Inferior parietal cortex (tissue), 1 donor: ENCODE measurements around the gene TMEM63C.
"Not testable (repeated sequence)": the region's sequence is repeated elsewhere in the genome, so short reads cannot be mapped to it uniquely, and the experiment has no call there.

ENCODE experiments used
- DNase-seq: peaks from one replicate; pipeline ENCODE4 v3.0.0-alpha.2; 2016; ENCODE audit errors: extremely low spot score

TMEM63C gene

DNA sequence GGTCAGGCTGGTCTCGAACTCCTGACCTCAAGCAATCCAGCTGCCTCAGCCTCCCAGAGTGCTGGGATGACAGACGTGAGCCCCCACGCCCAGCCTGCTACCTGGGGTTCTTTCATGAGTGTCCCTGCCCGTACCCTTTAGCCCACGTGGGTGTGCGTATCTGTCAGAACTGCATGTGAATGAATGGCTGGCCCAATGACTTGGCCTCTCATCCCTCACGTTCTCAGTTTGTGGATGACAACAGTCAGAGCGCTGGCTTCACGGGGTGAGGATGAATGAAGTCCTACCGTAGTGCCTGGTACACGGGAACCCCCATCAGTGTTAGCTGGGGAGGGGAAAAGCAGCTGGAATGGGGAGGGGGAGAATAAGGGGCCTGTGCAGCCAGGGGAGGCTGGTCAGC, 23.9 kb upstream of the TMEM63C start:
- DNase-seq: no peak

DNA sequence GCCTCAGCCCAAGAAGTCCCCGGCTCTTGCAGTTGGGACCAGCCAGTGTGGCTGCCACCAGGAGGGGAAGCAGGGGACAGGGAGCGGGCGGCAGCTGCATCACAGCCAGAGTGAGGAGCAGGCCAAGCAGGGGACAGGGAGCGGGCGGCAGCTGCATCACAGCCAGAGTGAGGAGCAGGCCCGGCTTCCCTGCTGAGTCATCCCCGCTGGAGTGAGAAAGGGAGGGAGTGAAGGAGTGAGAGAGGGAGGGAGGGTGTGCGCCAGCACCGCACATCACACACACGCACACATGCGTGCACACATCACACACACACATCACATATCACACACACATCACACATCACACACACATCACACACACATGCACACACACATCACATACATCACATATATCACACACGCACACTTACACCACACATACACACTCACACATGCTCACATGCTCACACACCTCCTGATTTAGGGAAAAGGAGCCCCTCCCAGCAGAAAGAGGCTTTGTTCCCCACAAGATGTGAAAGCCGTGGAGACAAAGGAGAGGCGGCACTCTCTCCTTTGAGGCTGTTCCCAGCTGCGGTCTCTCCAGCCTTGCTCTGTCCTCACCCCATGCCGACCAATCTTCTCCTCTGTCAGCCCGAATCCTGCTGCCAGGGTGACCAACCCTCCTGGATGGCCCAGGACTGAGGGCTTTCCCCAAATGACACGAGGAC, 23.3 kb upstream of the TMEM63C start:
- DNase-seq: peak; percentile 69

DNA sequence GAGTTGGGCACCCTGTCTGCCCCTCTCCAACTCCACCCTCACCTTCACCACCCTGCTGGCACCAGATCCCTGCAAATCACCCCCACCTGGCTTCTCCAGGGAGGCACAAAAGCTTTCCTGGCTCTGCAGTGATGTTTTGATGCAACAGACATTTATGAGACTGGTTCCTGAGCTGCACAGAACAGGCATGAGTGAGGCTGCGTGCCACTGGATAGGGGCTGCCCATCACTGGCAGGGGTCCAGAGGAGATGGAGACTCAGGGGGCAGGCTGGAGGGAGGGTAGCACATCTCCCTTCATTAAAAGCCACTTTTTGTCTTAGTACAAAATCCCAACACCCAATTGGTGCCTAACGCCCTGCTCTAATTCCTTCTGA, 22.7 kb upstream of the TMEM63C start:
- no peak for DNase-seq

DNA sequence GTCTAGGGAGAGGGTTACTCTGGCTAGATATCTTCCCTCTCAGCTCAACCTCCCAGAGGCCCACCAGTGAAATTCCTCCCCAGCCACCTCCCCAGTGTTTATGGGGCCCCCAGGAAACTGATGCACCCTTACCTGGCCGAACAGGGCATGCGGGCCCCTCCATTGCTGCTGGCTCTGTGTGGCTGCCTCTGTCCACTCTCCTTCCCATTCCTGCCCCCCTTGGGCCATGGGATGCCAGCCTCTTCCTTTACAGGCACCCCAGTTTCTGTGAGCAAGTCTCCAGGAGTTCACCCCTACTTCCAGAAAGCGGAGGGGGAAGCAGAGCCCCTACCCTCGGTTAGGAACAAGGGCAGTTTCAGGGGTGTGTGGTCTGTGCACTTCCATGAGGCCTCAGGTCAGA, 20.6 kb upstream of the TMEM63C start:
- DNase-seq: no peak

DNA sequence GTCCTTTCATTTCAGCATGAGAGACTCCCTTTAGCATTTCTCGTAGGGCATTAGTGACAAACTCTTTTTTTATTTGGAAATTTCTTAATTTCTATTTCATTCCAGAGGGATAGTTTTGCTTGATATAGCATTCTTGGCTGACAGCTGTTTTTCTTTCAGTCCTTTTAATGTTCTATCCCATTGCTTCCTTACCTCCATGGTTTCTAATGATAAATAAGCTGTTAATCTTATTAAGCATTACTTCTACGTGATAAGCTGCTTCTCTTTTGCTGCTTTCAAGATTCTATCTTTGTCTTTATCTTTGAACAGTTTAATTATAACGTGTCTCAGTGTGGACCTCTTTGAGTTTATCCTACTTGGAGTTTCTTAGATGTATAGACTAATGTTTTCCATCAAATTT, 11.6 kb upstream of the TMEM63C start:
- DNase-seq: no peak

DNA sequence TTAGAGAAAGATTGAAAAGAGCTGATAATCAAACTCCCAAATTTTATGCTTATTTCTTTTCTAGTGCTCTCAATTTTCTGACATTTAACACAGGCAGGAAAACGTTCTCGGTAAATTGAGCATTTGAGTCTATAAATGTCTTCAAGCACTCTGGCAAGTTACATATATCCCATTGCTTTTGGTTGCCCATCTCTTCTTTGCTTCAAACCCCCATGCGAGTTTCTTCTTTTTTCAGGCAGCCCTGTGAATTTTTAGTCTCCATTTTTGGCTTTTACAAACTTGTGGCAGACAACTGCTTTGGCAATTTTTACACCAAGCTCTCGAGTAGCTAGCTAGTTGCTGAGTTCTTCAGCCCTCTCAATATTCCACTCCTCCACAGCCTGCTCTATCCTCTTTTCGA, 8.7 kb upstream of the TMEM63C start:
- no peak for DNase-seq

DNA sequence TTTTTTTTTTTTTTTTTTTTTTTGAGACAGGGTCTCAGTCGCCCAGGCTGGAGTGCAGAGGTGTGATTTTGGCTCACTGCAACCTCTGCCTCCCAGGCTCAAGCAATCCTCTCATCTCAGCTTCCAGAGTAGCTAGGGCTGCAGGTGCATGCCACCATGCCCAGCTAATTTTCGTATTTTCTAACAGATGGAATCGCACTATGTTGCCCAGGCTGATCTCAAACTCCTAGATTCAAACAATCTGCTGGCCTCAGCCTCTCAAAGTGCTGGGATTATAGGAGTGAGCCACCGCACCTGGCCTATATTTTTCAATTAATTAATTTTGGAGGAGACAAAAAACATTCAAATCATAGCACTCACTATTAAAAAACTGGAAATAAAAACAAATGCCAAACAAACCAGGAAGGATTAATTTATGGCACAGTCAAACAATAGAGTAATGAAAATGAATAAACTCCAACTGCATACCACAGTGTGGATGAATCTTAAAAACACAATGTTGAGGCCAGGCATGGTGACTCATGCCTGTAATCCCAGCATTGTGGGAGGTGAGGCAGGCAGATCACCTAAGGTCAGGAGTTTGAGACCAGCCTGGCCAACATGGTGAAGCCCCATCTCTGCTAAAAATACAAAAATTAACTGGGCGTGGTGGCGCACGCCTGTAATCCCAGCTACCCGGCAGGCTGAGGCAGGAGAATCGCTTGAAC, 7.5 kb upstream of the TMEM63C start:
- not testable (repeated sequence) for DNase-seq

DNA sequence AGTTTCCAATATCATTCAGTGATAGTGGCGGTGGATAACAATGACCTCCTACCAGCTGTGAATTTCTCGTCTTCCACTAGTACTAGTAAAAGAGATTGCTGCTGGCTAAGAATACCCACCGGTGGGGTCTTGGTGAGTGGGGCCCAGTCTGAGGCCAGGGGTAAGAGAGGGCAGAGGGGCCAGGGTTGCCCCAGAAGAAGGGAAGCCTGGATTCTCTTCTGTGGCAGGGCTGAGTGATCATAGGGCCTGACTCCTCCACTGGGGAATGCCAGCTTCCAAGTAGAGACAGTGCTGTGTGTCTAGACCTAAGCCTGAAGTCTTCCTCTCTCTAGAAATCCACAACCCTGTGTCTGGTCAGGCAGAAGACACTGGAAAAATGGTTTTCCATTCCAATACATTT, 5.8 kb upstream of the TMEM63C start:
- DNase-seq: no peak

DNA sequence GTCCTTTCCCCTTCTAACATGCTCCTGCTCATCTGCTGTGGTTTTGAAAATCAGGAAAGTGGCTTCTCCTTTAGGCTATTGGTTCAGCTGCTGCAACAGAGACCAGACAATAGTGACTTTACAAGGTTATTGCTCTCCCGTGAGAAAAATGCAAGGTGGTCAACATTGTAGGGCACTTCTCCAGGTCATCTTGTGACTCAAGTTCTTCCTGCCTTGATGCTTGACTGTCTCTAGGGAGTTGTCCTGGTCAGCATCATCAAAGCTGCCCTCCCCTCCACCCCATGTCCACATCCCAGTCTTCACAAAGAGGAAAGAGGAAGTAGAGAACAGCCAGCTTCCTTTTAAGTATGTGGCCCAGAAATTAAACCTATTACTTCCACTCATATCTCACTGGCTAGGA, 3.9 kb upstream of the TMEM63C start:
- no peak for DNase-seq

DNA sequence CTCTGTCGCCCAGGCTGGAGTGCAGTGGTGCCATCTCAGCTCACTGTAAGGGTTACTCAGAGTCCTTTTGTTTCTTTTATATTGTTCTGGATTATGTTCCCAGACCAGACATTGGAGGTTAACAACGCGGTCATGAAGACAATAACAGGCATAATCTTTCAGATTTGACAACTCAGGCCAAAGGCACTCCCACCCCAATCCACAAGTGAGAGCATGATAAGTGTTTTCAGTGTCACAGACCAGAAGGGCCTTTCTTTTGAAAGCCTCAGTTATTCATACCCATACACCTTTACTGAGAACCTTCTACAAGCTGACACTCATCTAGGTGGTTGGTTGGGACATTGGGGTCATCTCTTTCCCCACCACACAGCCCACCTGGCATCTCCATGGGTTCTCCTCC, 2.9 kb upstream of the TMEM63C start:
- DNase-seq: no peak

DNA sequence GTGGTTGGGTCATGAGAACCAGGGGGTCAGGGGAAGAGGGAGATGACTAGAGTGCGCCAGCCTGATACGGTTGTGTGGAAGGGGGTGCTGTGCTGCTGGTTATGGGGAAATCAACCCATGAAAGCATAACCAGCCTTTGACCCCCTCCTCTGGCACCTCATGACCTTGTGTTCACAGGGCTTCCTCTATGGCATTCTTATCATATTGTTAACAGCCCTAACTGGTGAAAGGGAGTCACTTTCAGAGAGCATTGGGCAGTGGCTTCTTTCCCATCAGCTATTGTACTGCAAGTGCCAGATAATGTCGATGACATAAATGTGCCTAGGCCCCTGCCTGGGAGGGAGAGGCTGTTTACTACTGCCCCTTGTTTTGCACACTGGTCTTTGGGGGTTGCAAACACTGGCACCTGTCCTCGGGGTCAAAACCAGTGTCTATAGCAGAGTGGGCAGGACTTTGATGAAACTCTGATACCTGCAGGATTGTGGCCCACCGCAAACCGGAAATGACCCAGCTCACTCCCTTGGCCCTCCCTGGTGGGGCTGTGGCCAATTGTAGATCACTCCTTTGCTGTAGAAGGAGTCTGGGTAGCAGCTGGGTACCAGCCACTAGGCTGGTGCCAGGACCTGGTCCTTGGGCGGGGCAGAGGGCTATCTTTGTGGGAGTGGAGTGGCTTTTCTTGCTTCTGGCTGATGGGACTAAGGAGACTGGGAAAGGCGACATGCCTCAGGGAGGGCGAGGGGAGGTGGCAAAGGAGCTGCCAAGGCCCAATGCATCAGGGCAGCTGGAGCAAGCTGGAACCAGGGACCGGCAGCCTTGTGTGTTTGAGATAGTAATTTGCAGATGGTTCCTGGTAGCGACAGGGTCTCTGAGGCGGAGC, 634 bp upstream of the TMEM63C start:
- no peak for DNase-seq

DNA sequence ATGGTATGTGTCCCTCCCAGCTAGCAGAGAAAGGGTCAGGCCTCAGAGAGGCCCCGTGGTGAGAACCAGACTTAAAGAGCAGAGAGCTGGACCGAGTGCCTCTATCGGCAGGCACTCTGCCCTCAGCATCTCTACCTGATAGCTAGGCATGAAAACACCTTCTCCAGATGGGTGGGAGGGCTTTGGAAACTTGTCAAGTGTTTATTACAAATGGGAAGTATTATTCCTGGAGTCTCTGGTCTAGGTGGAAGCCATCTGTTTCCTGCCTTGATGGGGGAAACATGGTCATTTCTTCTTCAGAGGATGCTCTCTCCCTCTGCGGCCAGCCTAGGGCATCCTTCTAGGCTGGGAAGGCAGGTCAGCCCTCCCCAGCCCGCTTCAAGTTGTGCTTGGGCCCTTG, 2.3 kb downstream of the TMEM63C start:
- DNase-seq: no peak

DNA sequence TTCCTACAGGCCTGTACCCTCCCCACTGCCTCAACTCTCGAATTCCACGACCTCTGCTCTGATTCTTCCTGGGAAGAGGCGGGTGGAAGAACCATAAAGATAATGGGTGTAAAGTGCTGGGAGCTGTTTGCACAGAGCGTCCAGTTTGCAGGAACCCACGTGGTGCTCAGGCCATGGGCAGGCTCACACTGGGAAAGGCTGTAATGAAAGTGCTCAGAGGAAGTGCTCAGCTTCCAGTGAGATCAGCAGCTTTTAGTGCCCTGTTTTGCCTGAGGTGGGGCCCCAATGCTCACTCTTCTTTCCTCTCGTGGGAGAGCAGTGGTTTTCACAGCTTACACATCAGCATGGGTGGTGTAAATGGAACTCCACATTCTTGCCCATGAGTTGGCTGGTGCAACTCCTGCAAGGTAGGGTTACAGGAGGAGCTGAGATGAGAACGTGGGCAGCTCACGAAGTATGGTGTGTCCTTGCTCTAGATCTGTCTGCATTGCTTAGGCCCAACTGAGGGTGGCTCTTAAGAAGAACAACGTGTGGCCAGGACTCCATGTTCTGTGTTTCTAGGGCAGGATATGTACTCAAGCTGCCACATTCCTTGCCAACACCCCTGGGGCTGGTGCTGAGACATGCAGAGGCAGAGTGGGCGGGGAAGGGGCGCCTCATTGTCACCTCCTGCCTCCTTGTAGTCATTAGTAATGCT, 2.9 kb downstream of the TMEM63C start:
- no peak for DNase-seq

DNA sequence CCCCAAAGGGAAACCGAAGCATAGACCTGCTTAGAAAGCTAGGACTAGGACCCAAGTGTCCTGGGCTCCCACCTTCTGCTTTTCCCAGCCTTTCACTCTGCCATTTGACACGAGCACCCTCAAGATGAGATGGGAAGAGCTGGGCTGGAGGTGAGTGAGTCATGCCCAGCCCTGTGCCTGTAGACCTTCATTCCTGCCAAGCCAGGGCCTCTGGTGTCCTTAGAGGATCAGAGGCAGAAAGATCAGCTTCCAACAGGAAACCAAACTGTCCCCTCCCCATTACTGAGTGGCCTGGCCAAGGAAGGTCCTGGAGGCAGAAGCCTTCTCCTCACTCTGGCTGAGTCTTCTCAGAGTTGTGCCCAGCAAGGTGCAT, 3.5 kb downstream of the TMEM63C start:
- no peak for DNase-seq

DNA sequence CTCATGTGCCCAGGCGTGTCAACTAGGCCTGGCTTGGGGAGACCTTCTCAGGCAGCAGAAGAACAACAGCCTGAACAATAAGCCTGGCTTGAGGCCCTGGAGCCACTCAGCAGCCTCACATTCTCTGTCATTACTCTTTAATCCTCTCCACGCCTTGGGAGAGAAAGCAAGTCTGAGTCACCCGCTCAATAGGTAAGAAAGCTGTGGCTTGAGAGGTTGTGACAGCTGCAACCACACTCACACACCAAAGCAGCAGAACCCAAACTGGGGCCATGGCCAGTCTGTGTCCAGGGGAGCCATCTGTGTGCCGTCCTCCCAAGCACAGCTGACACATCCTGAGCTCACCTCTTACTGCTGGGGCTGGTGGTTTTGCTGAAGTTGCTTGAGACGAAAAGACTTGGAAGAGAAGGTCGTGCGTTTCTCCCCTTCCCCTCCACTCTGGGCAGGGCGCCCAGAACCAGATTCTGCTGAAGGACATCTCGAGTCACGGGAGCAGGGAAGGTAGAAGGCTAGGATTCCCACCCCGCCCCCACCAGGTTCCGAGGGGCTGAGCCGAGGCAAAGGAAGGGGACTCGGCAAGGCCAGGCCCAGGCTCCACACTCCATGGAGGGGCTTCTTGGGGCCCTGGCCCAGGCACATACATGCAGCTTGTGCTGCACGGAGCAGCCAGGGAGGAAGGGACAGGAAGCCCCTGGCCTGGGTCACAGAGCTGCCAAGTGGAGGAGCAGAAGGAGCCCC, 5.5 kb downstream of the TMEM63C start:
- no peak for DNase-seq

DNA sequence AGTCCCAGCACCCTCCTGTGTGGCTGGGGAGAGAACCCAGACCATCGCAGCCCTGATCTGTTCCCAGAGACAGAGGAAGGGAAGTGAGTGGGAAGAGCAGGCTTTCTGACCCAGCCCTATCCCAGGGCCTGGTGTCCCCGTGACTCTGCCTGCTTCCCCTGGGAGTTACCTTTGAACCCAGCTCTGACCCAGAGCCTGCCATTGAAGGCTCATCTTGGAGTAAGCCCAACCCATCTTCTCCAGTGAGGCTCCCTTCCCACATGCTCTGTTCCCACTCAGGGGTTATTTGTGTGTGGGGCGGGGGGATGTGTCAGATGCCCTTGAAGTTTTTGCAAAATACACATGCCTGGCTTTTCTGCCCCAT, 6.0 kb downstream of the TMEM63C start:
- no peak for DNase-seq

DNA sequence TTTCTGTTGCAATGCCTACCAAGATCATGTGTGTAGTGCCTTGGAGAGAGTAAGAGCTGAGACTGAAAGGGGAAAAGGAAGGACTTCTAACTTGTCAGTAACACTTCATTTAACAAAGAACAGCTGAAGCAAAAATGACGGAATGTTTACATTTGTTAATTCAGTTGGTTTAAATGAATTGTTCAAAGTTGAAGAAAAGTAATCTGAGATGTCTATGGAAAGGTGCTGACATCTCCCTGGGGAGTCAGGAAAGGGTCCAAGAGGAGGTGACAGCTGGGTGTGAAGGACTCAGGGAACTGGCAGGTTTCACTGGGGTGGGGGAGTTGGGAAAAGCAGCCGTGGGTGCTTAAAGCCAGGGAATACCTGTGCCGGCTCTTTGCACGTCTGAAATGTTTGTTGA, 7.9 kb downstream of the TMEM63C start:
- DNase-seq: no peak

DNA sequence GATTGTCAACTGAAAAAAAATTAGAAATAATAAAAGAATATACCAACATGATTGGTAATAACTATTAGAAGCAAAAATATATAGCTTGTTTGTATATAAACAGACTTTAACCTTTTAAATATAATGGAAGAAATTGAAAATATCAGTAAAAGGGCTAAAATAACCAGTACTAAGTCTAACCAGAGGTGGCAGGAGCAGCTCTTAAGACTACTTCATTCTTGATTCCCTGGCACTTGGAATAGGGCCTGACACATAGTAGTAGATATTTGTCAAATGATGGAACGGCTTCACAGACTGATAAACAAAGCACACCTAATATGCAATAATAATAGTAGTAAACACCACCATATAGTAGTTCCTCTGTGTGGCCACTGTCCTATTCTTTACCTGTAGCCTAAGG, 9.4 kb downstream of the TMEM63C start:
- no peak for DNase-seq

DNA sequence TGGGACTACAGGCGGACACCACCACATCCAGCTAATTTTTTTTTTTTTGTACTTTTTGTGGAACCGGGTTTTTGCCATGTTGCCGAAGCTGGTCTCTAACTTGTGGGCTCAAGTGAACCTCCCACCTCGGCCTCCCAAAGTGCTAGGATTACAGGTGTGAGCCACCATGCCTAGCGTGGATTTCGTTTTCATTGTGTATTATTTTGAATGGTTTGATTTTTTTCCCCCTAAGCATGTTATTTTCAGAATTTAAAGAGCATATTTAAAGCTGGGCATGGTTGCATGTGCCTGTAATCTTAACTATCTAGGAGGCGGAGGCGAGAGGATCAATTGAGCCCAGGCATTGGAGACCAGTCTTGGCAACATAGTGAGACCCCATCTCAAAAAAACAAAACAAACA, 13.1 kb downstream of the TMEM63C start:
- no peak for DNase-seq

DNA sequence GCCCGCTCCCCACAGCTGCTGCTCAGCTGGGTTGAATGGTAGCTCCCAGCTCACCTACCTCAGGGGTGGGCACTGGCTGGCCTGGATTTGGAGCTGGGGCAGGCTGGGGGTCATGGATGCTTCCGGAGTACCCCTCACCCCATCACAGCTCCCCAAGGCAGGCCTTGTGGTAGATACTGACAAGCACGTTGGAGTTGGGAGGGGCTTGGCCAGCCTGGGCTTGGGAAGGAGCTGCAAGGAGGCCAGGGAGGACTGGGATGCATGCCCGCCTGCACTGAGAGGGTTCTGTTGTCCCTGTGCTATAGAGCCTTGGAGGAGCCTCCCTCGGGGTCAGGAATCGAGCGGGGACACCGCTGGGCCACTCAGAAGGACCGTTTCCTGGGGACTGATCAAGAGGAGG, 14.2 kb downstream of the TMEM63C start:
- DNase-seq: no peak

DNA sequence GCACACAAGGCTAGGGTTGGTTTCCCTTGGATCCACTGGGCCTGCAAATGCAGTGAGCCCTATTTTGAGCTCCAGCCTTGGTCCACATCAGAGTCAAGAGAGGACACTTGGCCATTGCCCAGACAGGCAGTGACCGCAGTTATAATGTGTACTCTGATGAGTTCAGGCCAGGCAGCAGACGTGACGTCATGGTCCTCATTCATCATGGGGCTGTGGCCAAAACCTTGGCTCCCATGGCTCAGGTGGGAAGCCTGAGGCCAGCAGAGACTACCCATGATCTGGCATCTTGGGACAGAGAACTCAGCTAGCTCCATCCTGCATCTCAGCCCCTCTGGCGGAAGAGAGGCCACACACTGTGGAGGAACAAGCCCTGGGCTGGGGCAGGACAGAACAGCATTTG, 16.4 kb downstream of the TMEM63C start:
- no peak for DNase-seq

DNA sequence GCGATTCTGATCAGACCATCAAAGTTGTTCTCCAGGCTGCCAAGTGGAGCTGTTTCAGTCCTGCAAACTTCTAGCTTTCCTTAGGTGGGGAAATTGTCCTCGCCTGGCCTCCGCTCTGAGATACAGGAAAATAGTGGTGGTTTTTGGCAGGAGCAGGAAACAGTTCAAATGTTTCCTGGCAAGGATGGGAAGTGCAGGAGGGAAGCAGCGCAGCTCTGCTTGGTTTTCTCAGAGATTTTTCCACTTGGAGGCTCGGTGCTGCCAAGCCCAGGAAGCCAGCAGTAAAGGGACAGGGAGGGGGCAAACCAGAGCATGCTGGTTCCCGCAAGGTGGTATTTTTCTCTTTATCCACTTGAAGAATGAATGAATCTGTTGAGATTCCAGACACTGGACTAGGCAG, 17.0 kb downstream of the TMEM63C start:
- no peak for DNase-seq
